H7 (cell line): ENCODE measurements around the gene PPOX. TPM values are rescaled to one million over a fixed set of nuclear protein-coding genes. Genes with fewer than 3 reads are reported as not detected.

Experiments
- DNase-seq: peaks from one replicate; pipeline ENCODE4 v3.0.0; 2012
- H3K27me3 ChIP-seq: 2 replicates; pipeline ENCODE4 v1.6.0; 2011; ENCODE audit warnings: mild to moderate bottlenecking, low read length; ENCODE audit not compliant: control insufficient read depth, insufficient read depth
- H3K36me3 ChIP-seq: replicated peaks from 2 replicates; pipeline ENCODE4 v1.5.1; 2011; ENCODE audit warnings: low read length; ENCODE audit not compliant: control insufficient read depth, insufficient read depth
- H3K4me3 ChIP-seq: 2 replicates; pipeline ENCODE4 v1.5.1; 2011; ENCODE audit warnings: low read depth, mild to moderate bottlenecking, control low read depth, low read length, moderate library complexity; ENCODE audit not compliant: insufficient read depth
- total RNA-seq: library from RNA; depleted of rRNA; stranded (reverse); fragments of >200 nt; shearing (Covaris generic); gene quantifications from 2 replicates; pipeline ENCODE4 v1.2.3, GENCODE V29; 2014

PPOX gene
- total RNA-seq, 1 experiment from 2014 or later, result 57.3 TPM

- H3K4me3 ChIP-seq, result no peak overlapping the region
- DNase-seq, result no peak
- H3K36me3 ChIP-seq, result peaks cover 21% of the 10 kb centered on the region
- H3K27me3 ChIP-seq, result no peaks in the 10 kb centered on the region
Observed at GRCh38 chr1:161195171-161195570, 28.9 kb downstream of the PPOX start.

GRCh38 chr1:161196111-161196510 lies 29.9 kb downstream of the PPOX start:
- no peaks in the 10 kb centered on the region for H3K27me3 ChIP-seq
- H3K4me3 ChIP-seq, result no peak overlapping the region
- peaks cover 21% of the 10 kb centered on the region for H3K36me3 ChIP-seq
- no peak for DNase-seq

GRCh38 chr1:161196521-161197451 lies 30.6 kb downstream of the PPOX start:
- no peaks in the 10 kb centered on the region for H3K27me3 ChIP-seq
- peak; percentile 65 for DNase-seq
- peak overlapping the region; percentile 30 for H3K4me3 ChIP-seq
- peaks cover 15% of the 10 kb centered on the region for H3K36me3 ChIP-seq

- no peak for DNase-seq
- Histone ChIP-seq H3K36me3 (peaks cover 11% of the 10 kb centered on the region), H3K4me3 (peak overlapping the region; percentile 30), H3K27me3 (no peaks in the 10 kb centered on the region)
Observed at GRCh38 chr1:161197560-161198193, 31.5 kb downstream of the PPOX start.

- Histone ChIP-seq H3K27me3 (no peaks in the 10 kb centered on the region), H3K36me3 (peaks cover 9% of the 10 kb centered on the region), H3K4me3 (peak overlapping the region; percentile 30)
- DNase-seq, result peak; percentile 94
Observed at GRCh38 chr1:161198194-161198896, 32.1 kb downstream of the PPOX start.

- H3K36me3 ChIP-seq, result peaks cover 13% of the 10 kb centered on the region
- peak within 1 kb of the TSS; percentile 30 for H3K4me3 ChIP-seq
- peak; percentile 73 for DNase-seq
- H3K27me3 ChIP-seq, result no peaks in the 10 kb centered on the region
Observed at GRCh38 chr1:161198897-161199431, 32.7 kb downstream of the PPOX start, which contains the start of gene ADAMTS4. Gene ADAMTS4, minus strand, starts transcription at chr1:161199054. Its CDS starts 427 bp downstream, at chr1:161198627.

GRCh38 chr1:161199506-161200139 lies 33.4 kb downstream of the PPOX start:
- Histone ChIP-seq H3K36me3 (peaks cover 13% of the 10 kb centered on the region), H3K27me3 (no peaks in the 10 kb centered on the region), H3K4me3 (no peak overlapping the region)
- peak; percentile 48 for DNase-seq

- Histone ChIP-seq H3K36me3 (peaks cover 11% of the 10 kb centered on the region), H3K4me3 (peak overlapping the region; percentile 13; the same call in 1 of the 2 replicates), H3K27me3 (no peaks in the 10 kb centered on the region)
- peak; percentile 54 for DNase-seq
Observed at GRCh38 chr1:161200421-161200991, 34.3 kb downstream of the PPOX start.

- DNase-seq, result peak; percentile 60
- Histone ChIP-seq H3K4me3 (peak overlapping the region; percentile 30), H3K27me3 (no peaks in the 10 kb centered on the region), H3K36me3 (peaks cover 7% of the 10 kb centered on the region)
Observed at GRCh38 chr1:161200992-161201835, 35.0 kb downstream of the PPOX start.

- peak within 1 kb of the TSS; percentile 82 for H3K4me3 ChIP-seq
- peaks cover 14% of the 10 kb centered on the region for H3K36me3 ChIP-seq
- peak; percentile 91 for DNase-seq
- H3K27me3 ChIP-seq, result no peaks in the 10 kb centered on the region
Observed at GRCh38 chr1:161201836-161202712, 35.8 kb downstream of the PPOX start, which contains the start of gene NDUFS2. Gene NDUFS2, plus strand, starts transcription at chr1:161202367. Its CDS starts 19 bp downstream, at chr1:161202386.

- no peak overlapping the region for H3K4me3 ChIP-seq
- no peak for DNase-seq
- H3K36me3 ChIP-seq, result peaks cover 27% of the 10 kb centered on the region
- no peaks in the 10 kb centered on the region for H3K27me3 ChIP-seq
Observed at GRCh38 chr1:161206411-161207140, 40.4 kb downstream of the PPOX start.

- no peak for DNase-seq
- Histone ChIP-seq H3K4me3 (no peak overlapping the region), H3K27me3 (no peaks in the 10 kb centered on the region), H3K36me3 (peaks cover 30% of the 10 kb centered on the region)
Observed at GRCh38 chr1:161207173-161207572, 40.9 kb downstream of the PPOX start.
